Endothelial cell (in vitro differentiated cells): ENCODE results near the gene ERCC1. TPM values are rescaled to one million over a fixed set of nuclear protein-coding genes. Genes with fewer than 3 reads are reported as not detected.
"Not testable (repeated sequence)": the region's sequence is repeated elsewhere in the genome, so short reads cannot be mapped to it uniquely, and the experiment has no call there.

ENCODE experiments used
- DNase-seq: peaks from one replicate; pipeline ENCODE4 v3.0.0; 2021; ENCODE audit warnings: low spot score
- H3K27ac Mint-ChIP-seq: one replicate; pipeline ENCODE4 v1.8.0; 2021; ENCODE audit warnings: mixed read lengths, inconsistent platforms; ENCODE audit not compliant: unreplicated experiment
- H3K27me3 Mint-ChIP-seq: one replicate; pipeline ENCODE4 v1.8.0; 2021; ENCODE audit warnings: mild to moderate bottlenecking, moderate library complexity, mixed read lengths, inconsistent platforms; ENCODE audit not compliant: unreplicated experiment
- H3K36me3 Mint-ChIP-seq: one replicate; pipeline ENCODE4 v1.8.0; 2021; ENCODE audit warnings: mild to moderate bottlenecking, low read depth, mixed read lengths, inconsistent platforms; ENCODE audit not compliant: unreplicated experiment
- H3K4me1 Mint-ChIP-seq: one replicate; pipeline ENCODE4 v1.8.0; 2021; ENCODE audit warnings: mild to moderate bottlenecking, mixed read lengths, inconsistent platforms; ENCODE audit not compliant: unreplicated experiment
- H3K4me3 Mint-ChIP-seq: one replicate; pipeline ENCODE4 v1.8.0; 2021; ENCODE audit warnings: mild to moderate bottlenecking, mixed read lengths, inconsistent platforms; ENCODE audit not compliant: unreplicated experiment
- H3K9me3 Mint-ChIP-seq: one replicate; pipeline ENCODE4 v1.8.0; 2021; ENCODE audit warnings: mixed read lengths, inconsistent platforms; ENCODE audit not compliant: unreplicated experiment
- total RNA-seq: library from RNA; stranded (reverse); fragmentation: NEBNext Ultra II Directional; extraction: Animal tissue kit (Norgen Biotek cat#: 25700); gene quantifications from one replicate; pipeline ENCODE4 v1.2.1, GENCODE V29; 2021; ENCODE audit not compliant: unreplicated experiment
- TF ChIP-seq, protein P1 (sequence below): fragments of 200-600 bp; sonication (generic); IDR thresholded peaks from one replicate; pipeline ENCODE4 v1.5.0; 2021; ENCODE audit warnings: antibody characterized with exemption; ENCODE audit not compliant: unreplicated experiment

ERCC1 gene
- total RNA-seq, 1 donor from 2014 or later = 62.8 TPM

DNA sequence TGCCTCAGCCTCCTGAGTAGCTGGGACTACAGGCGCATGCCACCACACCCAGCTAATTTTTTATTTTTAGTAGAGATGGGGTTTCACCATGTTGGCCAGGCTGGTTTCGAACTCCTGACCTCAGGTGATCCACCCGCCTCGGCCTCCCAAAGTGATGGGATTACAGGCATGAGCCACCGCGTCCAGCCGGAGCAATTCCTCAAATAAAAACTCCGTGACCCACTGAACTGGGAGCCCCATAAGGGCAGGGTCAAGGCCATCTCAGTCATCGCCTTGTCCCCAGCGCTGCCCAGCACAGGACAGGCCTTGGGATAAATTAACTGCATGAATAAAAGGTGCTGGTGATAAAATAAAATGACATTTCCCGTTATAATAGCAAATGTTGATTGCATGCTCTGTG is 6.2 kb upstream of the ERCC1 start:
- H3K4me1 Mint-ChIP-seq, H3K9me3 Mint-ChIP-seq, H3K36me3 Mint-ChIP-seq, DNase-seq, H3K4me3 Mint-ChIP-seq, H3K27me3 Mint-ChIP-seq, H3K27ac Mint-ChIP-seq: not testable (repeated sequence)

GRCh38 chr19:45428384-45429231 is 4.9 kb upstream of the ERCC1 start:
- Mint-ChIP-seq H3K4me1 (peaks cover 7% of the 10 kb centered on the region), H3K36me3 (no peaks in the 10 kb centered on the region), H3K27ac (no peak overlapping the region), H3K27me3 (peaks cover 2% of the 10 kb centered on the region), H3K9me3 (no peaks in the 10 kb centered on the region), H3K4me3 (peak overlapping the region; percentile 70)
- TF ChIP-seq, protein P1, sequence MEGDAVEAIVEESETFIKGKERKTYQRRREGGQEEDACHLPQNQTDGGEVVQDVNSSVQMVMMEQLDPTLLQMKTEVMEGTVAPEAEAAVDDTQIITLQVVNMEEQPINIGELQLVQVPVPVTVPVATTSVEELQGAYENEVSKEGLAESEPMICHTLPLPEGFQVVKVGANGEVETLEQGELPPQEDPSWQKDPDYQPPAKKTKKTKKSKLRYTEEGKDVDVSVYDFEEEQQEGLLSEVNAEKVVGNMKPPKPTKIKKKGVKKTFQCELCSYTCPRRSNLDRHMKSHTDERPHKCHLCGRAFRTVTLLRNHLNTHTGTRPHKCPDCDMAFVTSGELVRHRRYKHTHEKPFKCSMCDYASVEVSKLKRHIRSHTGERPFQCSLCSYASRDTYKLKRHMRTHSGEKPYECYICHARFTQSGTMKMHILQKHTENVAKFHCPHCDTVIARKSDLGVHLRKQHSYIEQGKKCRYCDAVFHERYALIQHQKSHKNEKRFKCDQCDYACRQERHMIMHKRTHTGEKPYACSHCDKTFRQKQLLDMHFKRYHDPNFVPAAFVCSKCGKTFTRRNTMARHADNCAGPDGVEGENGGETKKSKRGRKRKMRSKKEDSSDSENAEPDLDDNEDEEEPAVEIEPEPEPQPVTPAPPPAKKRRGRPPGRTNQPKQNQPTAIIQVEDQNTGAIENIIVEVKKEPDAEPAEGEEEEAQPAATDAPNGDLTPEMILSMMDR = peak; percentile 39
- DNase-seq = peak; percentile 62

DNA sequence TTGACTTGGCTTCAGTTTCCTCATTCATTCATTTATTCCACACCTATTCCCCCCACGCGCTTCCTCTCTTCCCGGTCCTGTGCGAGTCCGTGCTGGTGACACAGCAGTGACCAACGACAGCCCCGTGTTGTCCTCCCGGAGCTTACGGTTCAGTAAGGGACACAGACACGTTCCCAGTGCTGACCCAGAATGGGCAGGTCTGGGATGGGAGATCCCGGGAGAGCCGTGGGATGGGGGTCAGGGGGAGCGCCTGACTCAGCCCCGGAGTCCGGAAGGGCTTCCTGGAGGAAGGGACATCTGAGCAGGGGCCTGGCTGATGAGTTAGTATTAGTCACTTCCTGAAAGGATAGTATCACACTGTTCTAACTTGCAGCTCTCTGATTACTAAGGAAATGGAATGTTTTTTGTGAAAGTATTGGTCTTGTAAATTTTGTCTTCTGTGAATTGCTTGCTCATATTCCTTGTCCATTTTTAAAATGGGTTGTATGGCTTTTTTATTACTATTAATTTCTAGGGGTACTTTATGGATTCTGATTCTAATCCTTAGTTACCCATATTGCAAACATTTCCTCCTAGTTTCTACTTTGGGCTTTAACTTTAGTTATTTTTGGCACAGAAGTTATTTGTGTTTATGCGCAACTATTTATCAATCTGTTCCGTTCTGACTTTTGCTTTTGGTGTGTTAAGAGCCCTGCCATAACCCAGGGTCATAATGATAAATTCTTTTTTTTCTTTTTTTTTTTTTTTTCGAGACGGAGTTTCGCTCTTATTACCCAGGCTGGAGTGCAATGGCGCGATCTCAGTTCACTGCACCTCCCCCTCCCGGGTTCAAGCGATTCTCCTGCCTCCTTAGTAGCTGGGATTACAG is 708 bp upstream of the ERCC1 start:
- peak overlapping the region; percentile 94 for H3K4me3 Mint-ChIP-seq
- peak overlapping the region; percentile 89 for H3K27ac Mint-ChIP-seq
- peaks cover 6% of the 10 kb centered on the region for H3K36me3 Mint-ChIP-seq
- H3K4me1 Mint-ChIP-seq = peaks cover 18% of the 10 kb centered on the region
- DNase-seq = peak; percentile 53
- TF ChIP-seq, protein P1 = no peak
- peaks cover 10% of the 10 kb centered on the region for H3K27me3 Mint-ChIP-seq
- no peaks in the 10 kb centered on the region for H3K9me3 Mint-ChIP-seq

- no peak for DNase-seq
- Mint-ChIP-seq H3K9me3 (no peaks in the 10 kb centered on the region), H3K27ac (peak overlapping the region; percentile 89), H3K4me1 (peaks cover 19% of the 10 kb centered on the region), H3K36me3 (peaks cover 6% of the 10 kb centered on the region), H3K4me3 (peak overlapping the region; percentile 94), H3K27me3 (peaks cover 13% of the 10 kb centered on the region)
- TF ChIP-seq, protein P1 = no peak
These were observed 606 bp downstream of the ERCC1 start for GRCh38 chr19:45423033-45423588.

DNA sequence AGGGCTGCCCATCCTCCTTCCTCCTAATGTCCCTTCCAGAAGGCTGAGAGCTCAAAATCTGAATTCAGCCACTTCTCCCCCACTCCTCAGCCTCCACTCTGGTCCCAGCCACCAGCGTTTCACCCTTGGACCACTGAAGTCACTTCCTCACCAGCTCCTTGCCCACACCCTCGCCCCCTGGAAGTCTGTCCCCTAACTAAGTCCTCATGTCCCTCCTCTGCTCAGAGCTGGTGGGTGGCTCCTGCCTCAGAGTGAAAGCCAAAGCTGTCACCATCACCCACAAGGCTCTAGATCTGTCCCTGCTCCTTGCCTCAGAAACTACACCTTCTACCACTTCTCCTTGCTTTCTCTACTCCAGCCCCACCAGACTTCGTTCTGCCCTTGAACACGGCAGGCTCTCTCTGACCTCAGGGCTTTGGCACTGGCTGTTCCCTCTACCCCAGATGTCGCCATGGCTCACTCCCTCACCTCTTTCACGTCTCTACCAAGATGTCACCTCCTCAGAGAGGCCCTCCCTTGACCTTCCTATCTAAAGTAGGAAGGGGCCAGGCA is 1.7 kb downstream of the ERCC1 start:
- H3K9me3 Mint-ChIP-seq = no peaks in the 10 kb centered on the region
- H3K27me3 Mint-ChIP-seq = peaks cover 13% of the 10 kb centered on the region
- peaks cover 6% of the 10 kb centered on the region for H3K36me3 Mint-ChIP-seq
- peaks cover 19% of the 10 kb centered on the region for H3K4me1 Mint-ChIP-seq
- DNase-seq = no peak
- H3K4me3 Mint-ChIP-seq = peak overlapping the region; percentile 40
- TF ChIP-seq, protein P1 = no peak
- H3K27ac Mint-ChIP-seq = no peak overlapping the region
